Osteocyte (in vitro differentiated cells): ENCODE results near the gene USH1G. TPM values are rescaled to one million over a fixed set of nuclear protein-coding genes. Genes with fewer than 3 reads are reported as not detected.
A peak's percentile ranks its signal among the peaks of the same experiment; 100 is the strongest.

ENCODE experiments used
- DNase-seq: peaks from one replicate; pipeline ENCODE4 v3.0.0; 2021; ENCODE audit warnings: mixed read lengths; ENCODE audit not compliant: unreplicated experiment; ENCODE audit errors: extremely low spot score
- H3K27ac Mint-ChIP-seq: one replicate; pipeline ENCODE4 v1.8.0; 2021; ENCODE audit warnings: mild to moderate bottlenecking, mixed read lengths; ENCODE audit not compliant: unreplicated experiment
- H3K27me3 Mint-ChIP-seq: one replicate; pipeline ENCODE4 v1.8.0; 2021; ENCODE audit warnings: mixed read lengths; ENCODE audit not compliant: unreplicated experiment
- H3K36me3 Mint-ChIP-seq: one replicate; pipeline ENCODE4 v1.8.0; 2021; ENCODE audit warnings: mixed read lengths; ENCODE audit not compliant: unreplicated experiment
- H3K4me1 Mint-ChIP-seq: one replicate; pipeline ENCODE4 v1.8.0; 2021; ENCODE audit warnings: mixed read lengths; ENCODE audit not compliant: unreplicated experiment
- H3K4me3 Mint-ChIP-seq: one replicate; pipeline ENCODE4 v1.8.0; 2021; ENCODE audit warnings: mild to moderate bottlenecking, moderate library complexity, mixed read lengths; ENCODE audit not compliant: unreplicated experiment
- H3K9me3 Mint-ChIP-seq: one replicate; pipeline ENCODE4 v1.8.0; 2021; ENCODE audit warnings: mixed read lengths; ENCODE audit not compliant: unreplicated experiment
- CTCF ChIP-seq: fragments of 200-600 bp; sonication (generic); IDR thresholded peaks from 2 replicates; pipeline ENCODE4 v1.5.0; 2021; ENCODE audit warnings: antibody characterized with exemption, mild to moderate bottlenecking, moderate library complexity
- total RNA-seq: library from RNA; stranded (reverse); gene quantifications from 2 replicates; pipeline ENCODE4 v1.2.1, GENCODE V29; 2021

The USH1G gene
- total RNA-seq, 1 donor from 2014 or later = not detected

GRCh38 chr17:74930535-74931036 is 7.5 kb upstream of the USH1G start:
- H3K4me1 Mint-ChIP-seq = peaks cover 3% of the 10 kb centered on the region
- H3K27me3 Mint-ChIP-seq = peaks cover 64% of the 10 kb centered on the region
- H3K27ac Mint-ChIP-seq = no peak overlapping the region
- H3K9me3 Mint-ChIP-seq = no peaks in the 10 kb centered on the region
- no peak for DNase-seq
- no peak overlapping the region for H3K4me3 Mint-ChIP-seq
- H3K36me3 Mint-ChIP-seq = no peaks in the 10 kb centered on the region
- no peak for TF ChIP-seq CTCF

GRCh38 chr17:74928786-74929185 is 5.7 kb upstream of the USH1G start:
- Mint-ChIP-seq H3K36me3 (no peaks in the 10 kb centered on the region), H3K4me1 (peaks cover 3% of the 10 kb centered on the region), H3K4me3 (no peak overlapping the region), H3K27me3 (peaks cover 68% of the 10 kb centered on the region), H3K27ac (no peak overlapping the region), H3K9me3 (no peaks in the 10 kb centered on the region)
- no peak for TF ChIP-seq CTCF
- no peak for DNase-seq

GRCh38 chr17:74925242-74925641 is 2.2 kb upstream of the USH1G start:
- DNase-seq = no peak
- Mint-ChIP-seq H3K36me3 (no peaks in the 10 kb centered on the region), H3K9me3 (no peaks in the 10 kb centered on the region), H3K4me1 (peaks cover 2% of the 10 kb centered on the region), H3K27me3 (peaks cover 48% of the 10 kb centered on the region), H3K27ac (no peak overlapping the region), H3K4me3 (no peak overlapping the region)
- TF ChIP-seq CTCF = no peak

DNA sequence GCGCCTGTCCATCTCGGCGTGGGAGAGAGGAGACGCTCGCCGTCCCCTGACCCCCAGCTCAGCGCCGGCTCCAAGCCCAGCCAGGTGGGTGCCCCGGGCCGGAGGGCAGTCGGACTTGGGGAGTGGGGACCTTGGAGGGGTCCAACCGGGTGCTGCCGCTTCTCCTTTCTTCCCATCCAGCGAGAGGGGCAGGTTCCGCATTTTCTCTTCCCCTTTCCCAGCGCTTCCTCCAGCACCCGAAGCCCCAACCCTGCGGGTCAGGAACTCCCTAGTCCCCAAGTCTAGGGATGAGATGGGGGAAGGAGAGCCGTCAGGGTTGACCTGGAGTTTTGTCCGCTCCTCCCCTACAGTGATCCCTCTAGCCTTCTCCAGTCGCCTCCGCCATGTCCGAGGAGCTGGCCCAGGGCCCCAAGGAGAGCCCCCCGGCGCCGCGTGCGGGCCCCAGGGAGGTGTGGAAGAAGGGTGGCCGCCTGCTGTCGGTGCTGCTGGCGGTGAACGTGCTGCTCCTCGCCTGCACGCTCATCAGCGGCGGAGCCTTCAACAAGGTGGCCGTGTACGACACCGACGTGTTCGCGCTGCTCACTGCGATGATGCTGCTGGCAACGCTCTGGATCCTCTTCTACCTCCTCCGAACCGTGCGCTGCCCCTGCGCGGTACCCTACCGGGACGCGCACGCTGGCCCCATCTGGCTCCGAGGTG is 1.3 kb upstream of the USH1G start, which contains the start of gene OTOP2:
Gene OTOP2 (plus strand): TSS at position 24 of the 699 bp plus-strand sequence. CDS start 360 bp downstream, at position 384.
- H3K9me3 Mint-ChIP-seq = no peaks in the 10 kb centered on the region
- no peak within 1 kb of the TSS for H3K27ac Mint-ChIP-seq
- H3K36me3 Mint-ChIP-seq = no peaks in the 10 kb centered on the region
- TF ChIP-seq CTCF = no peak
- no peak within 1 kb of the TSS for H3K4me3 Mint-ChIP-seq
- no peak for DNase-seq
- peaks cover 2% of the 10 kb centered on the region for H3K4me1 Mint-ChIP-seq
- peaks cover 47% of the 10 kb centered on the region for H3K27me3 Mint-ChIP-seq

DNA sequence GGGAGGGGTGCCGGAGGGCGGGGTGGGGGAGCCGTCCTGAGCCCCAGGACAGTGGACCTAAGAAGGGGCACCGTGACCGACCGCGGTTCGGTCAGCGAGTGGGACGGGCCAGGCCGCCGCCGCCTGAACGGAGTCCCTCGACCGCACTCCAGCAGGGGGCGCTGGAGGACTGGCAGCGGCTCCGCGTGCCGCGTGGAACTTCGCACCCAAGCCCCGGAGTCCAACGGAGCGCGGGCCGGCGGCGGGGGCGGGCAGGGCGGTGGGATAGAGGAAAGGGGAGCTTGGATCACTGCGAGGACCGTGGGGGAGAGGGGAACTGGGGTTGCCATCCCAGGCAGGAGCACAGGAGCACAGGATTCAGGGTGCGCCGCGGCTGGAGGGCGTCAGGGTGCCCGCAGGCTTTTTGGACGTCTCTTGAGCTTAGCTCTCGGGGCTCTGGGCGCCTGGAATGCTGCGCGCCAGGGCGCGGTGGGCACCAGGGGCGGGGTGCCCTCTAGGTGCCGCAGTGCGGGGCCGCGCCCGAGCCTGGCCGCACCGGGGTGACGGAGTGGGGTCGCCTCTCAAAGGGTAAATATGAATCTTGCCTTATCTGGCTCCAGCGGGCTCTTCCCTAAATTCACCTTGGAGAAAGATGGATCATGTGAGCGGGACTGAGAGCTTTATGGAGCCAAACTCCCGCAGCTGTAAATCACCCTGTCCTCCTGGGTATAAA is 639 bp upstream of the USH1G start:
- Mint-ChIP-seq H3K4me3 (no peak overlapping the region), H3K27ac (no peak overlapping the region), H3K9me3 (no peaks in the 10 kb centered on the region), H3K36me3 (no peaks in the 10 kb centered on the region), H3K27me3 (peaks cover 43% of the 10 kb centered on the region), H3K4me1 (peaks cover 2% of the 10 kb centered on the region)
- DNase-seq = peak; percentile 90
- TF ChIP-seq CTCF = peak; percentile 83
